Loucy (cell line): ENCODE data around the gene SIRPB1.

Source experiments
- H2AFZ ChIP-seq: fragments of 200-600 bp; sonication (generic); 2 replicates; pipeline ENCODE4 v1.6.0; 2016; ENCODE audit warnings: antibody characterized with exemption, mild to moderate bottlenecking, low read length, moderate library complexity
- H3F3A ChIP-seq: fragments of 200-600 bp; 2 replicates; pipeline ENCODE4 v1.6.0; 2016; ENCODE audit warnings: antibody characterized with exemption, low read depth, mild to moderate bottlenecking
- H3K27me3 ChIP-seq: fragments of 200-600 bp; sonication (generic); 2 replicates; pipeline ENCODE4 v1.6.1; 2014; ENCODE audit warnings: low read length, mild to moderate bottlenecking; ENCODE audit not compliant: insufficient read depth, poor library complexity, severe bottlenecking
- H3K36me3 ChIP-seq: fragments of 200-600 bp; sonication (generic); 2 replicates; pipeline ENCODE4 v1.6.1; 2016; ENCODE audit warnings: low read length; ENCODE audit not compliant: insufficient read depth
- H3K4me1 ChIP-seq: fragments of 200-600 bp; sonication (generic); 2 replicates; pipeline ENCODE4 v1.5.1; 2014; ENCODE audit warnings: low read length, mild to moderate bottlenecking; ENCODE audit not compliant: insufficient read depth, poor library complexity, severe bottlenecking
- H3K4me2 ChIP-seq: fragments of 200-600 bp; sonication (generic); 2 replicates; pipeline ENCODE4 v1.6.0; 2014; ENCODE audit warnings: antibody characterized with exemption, low read length, low read depth, mild to moderate bottlenecking; ENCODE audit not compliant: poor library complexity, severe bottlenecking
- H3K4me3 ChIP-seq: fragments of 200-600 bp; sonication (generic); 2 replicates; pipeline ENCODE4 v1.5.1; 2014; ENCODE audit warnings: low read length, mild to moderate bottlenecking, mixed read lengths; ENCODE audit not compliant: poor library complexity, severe bottlenecking
- H3K79me2 ChIP-seq: fragments of 200-600 bp; sonication (generic); 2 replicates; pipeline ENCODE4 v1.6.1; 2014; ENCODE audit warnings: low read length; ENCODE audit not compliant: insufficient read depth
- H3K9ac ChIP-seq: fragments of 200-600 bp; sonication (generic); 2 replicates; pipeline ENCODE4 v1.6.0; 2014; ENCODE audit warnings: mild to moderate bottlenecking, low read depth, low read length, moderate library complexity; ENCODE audit not compliant: poor library complexity, severe bottlenecking
- H3K9me2 ChIP-seq: fragments of 200-600 bp; sonication (generic); replicated peaks from 2 replicates; pipeline ENCODE4 v1.6.1; 2016; ENCODE audit warnings: low read depth, low read length, mixed read lengths
- H3K9me3 ChIP-seq: fragments of 200-600 bp; sonication (generic); 2 replicates; pipeline ENCODE4 v1.6.1; 2014; ENCODE audit warnings: mild to moderate bottlenecking, antibody characterized with exemption, low read length, low read depth; ENCODE audit not compliant: insufficient read depth
- H4K20me1 ChIP-seq: fragments of 200-600 bp; sonication (generic); 2 replicates; pipeline ENCODE4 v1.6.0; 2014; ENCODE audit warnings: antibody characterized with exemption, low read length, mild to moderate bottlenecking; ENCODE audit not compliant: insufficient read depth, poor library complexity, severe bottlenecking
- EZH2phosphoT487 ChIP-seq: fragments of 200-600 bp; IDR thresholded peaks from 2 replicates; pipeline ENCODE4 v1.6.1; 2018; ENCODE audit warnings: antibody characterized with exemption, mild to moderate bottlenecking, moderate library complexity, borderline replicate concordance
- TF ChIP-seq, protein P1 (sequence below): fragments of 200-600 bp; sonication (generic); conservative IDR thresholded peaks from 2 replicates; pipeline ENCODE4 v1.5.1; 2014; ENCODE audit warnings: mild to moderate bottlenecking, antibody characterized with exemption, low read length

Gene SIRPB1

DNA sequence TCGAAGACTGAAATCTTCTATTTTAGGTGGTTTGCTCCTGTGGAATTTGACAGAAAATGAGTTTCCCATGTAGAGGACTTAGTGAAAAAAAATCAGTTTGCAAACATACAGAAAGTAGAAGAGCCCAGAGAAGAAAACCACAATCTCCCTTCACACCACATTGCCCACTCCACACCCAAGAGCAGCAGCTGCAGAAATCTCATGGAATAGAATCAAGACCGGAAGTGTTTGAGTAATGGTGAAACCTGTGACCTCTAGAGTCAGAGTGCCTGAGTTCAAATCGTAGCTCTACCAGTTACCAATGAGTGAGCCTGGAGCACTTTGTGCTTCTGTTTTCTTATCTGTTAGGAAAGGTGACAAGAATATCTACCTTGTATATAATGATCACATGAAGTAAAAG lies 33.2 kb upstream of the SIRPB1 start:
- Histone ChIP-seq H3K4me3 (no peak overlapping the region), H4K20me1 (no peaks in the 10 kb centered on the region), H2AFZ (no peak overlapping the region), H3K9me3 (no peaks in the 10 kb centered on the region), H3K9ac (no peak overlapping the region), H3K36me3 (no peaks in the 10 kb centered on the region), H3K4me2 (peak overlapping the region; percentile 60), H3K4me1 (peaks cover 61% of the 10 kb centered on the region), H3K79me2 (no peaks in the 10 kb centered on the region), H3F3A (no peaks in the 10 kb centered on the region), H3K9me2 (no peaks in the 10 kb centered on the region), H3K27me3 (no peaks in the 10 kb centered on the region)
- TF ChIP-seq, protein P1, sequence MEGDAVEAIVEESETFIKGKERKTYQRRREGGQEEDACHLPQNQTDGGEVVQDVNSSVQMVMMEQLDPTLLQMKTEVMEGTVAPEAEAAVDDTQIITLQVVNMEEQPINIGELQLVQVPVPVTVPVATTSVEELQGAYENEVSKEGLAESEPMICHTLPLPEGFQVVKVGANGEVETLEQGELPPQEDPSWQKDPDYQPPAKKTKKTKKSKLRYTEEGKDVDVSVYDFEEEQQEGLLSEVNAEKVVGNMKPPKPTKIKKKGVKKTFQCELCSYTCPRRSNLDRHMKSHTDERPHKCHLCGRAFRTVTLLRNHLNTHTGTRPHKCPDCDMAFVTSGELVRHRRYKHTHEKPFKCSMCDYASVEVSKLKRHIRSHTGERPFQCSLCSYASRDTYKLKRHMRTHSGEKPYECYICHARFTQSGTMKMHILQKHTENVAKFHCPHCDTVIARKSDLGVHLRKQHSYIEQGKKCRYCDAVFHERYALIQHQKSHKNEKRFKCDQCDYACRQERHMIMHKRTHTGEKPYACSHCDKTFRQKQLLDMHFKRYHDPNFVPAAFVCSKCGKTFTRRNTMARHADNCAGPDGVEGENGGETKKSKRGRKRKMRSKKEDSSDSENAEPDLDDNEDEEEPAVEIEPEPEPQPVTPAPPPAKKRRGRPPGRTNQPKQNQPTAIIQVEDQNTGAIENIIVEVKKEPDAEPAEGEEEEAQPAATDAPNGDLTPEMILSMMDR, result no peak
- no peak for TF ChIP-seq EZH2phosphoT487

- no peaks in the 10 kb centered on the region for H3K79me2 ChIP-seq
These were observed 32.3 kb upstream of the SIRPB1 start for GRCh38 chr20:1652104-1652503.

DNA sequence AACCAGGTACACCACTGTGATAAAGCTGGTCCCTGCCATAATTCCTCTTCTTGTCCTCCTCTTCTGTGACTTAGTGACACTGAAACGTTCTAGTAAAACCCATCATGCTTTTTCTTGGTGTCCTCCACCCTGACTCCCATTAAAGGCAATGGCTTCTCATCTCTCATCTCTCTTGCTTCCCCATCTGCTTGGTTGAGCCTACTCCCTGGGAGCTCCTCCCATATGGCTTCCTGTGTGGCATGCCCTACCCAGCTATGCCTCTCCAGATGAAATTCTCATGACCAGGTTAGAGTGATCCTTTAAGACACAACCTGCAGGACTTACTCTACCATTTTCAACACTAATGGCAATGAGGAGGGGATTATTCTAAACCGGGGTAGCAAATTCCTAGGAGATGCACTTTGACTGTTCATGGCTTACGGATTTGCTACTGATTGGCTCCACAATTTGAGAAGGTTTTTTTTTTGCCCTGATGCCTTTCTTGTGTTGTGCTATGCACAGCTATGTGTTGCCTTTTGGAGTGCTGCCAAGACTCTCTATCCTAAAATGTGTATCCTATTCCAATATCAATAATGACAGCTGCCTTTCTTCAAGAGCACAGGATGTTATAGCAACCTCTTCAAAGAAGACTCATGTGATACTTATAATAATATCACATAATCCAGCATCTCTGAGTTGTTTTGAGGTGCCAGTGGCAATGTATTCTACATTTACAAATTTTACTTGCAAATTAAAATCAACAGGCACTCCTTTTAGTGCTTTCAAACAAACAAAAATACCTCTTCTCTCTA lies 31.7 kb upstream of the SIRPB1 start:
- Histone ChIP-seq H3K79me2 (no peaks in the 10 kb centered on the region), H3K27me3 (no peaks in the 10 kb centered on the region), H3K4me1 (peaks cover 46% of the 10 kb centered on the region), H2AFZ (no peak overlapping the region), H3K9me2 (no peaks in the 10 kb centered on the region), H3K4me3 (peak overlapping the region; percentile 33), H3K36me3 (no peaks in the 10 kb centered on the region), H3F3A (no peaks in the 10 kb centered on the region), H4K20me1 (no peaks in the 10 kb centered on the region), H3K4me2 (peak overlapping the region; percentile 60), H3K9ac (no peak overlapping the region), H3K9me3 (no peaks in the 10 kb centered on the region)
- TF ChIP-seq EZH2phosphoT487, result no peak
- TF ChIP-seq, protein P1, result no peak

More at GRCh38 chr20:1652104-1652503, 32.3 kb upstream of the SIRPB1 start:
- no peaks in the 10 kb centered on the region for H3K9me3 ChIP-seq
- no peaks in the 10 kb centered on the region for H3K27me3 ChIP-seq
- H4K20me1 ChIP-seq, result no peaks in the 10 kb centered on the region
- H3K9ac ChIP-seq, result no peak overlapping the region
- no peak overlapping the region for H2AFZ ChIP-seq
- no peak for TF ChIP-seq EZH2phosphoT487
- TF ChIP-seq, protein P1, result no peak
- no peaks in the 10 kb centered on the region for H3K9me2 ChIP-seq
- peak overlapping the region; percentile 60 for H3K4me2 ChIP-seq
- peak overlapping the region; percentile 33 for H3K4me3 ChIP-seq
- peaks cover 52% of the 10 kb centered on the region for H3K4me1 ChIP-seq
- no peaks in the 10 kb centered on the region for H3K36me3 ChIP-seq
- no peaks in the 10 kb centered on the region for H3F3A ChIP-seq
